Umbilical cord (tissue), 2 donors: ENCODE measurements around the gene RAPGEF1. TPM values are rescaled to one million over a fixed set of nuclear protein-coding genes. Genes with fewer than 3 reads are reported as not detected.

Experiments
- DNase-seq: peaks from one replicate; pipeline ENCODE4 v3.0.0-alpha.2; 2015; ENCODE audit warnings: low spot score
- total RNA-seq: library from RNA; depleted of rRNA; stranded (reverse); fragments of >200 nt; gene quantifications from one replicate; pipeline ENCODE4 v1.2.3, GENCODE V29; 2014; ENCODE audit warnings: low replicate concordance; ENCODE audit not compliant: insufficient read depth

RAPGEF1 gene
- total RNA-seq, 1 donor from 2014 or later: 19.3 TPM

DNA sequence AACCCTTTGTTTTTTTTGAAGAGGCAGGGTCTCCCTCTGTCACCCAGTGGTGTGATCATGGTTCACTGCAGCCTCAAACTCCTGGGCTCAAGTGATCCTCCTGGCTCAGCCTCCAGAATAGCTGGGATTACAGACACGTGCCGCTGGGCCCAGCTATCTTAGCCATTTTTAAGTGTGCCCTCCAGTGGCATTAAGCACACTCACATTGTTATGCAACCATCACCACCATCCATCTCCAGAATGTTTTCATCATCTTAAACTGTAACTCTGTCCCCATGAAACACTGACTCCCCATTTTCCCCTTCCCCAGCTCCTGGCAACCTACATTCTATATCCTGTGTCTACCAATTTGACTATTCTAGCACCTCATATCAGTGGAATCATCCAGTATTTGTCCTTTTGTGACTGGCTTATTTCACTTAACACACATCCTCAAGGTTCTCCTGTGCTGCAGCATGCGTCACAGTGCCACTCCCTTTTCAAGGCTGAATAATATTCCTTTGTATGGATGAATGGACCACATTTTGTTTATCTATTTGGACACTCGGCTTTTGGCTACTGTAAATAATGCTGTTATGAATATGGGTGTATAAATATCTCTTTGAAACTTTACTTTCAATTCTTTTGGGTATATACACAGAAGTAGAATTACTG, 12.5 kb upstream of the RAPGEF1 start:
- DNase-seq: no peak

GRCh38 chr9:131748411-131748955, 8.6 kb upstream of the RAPGEF1 start:
- DNase-seq: no peak

DNA sequence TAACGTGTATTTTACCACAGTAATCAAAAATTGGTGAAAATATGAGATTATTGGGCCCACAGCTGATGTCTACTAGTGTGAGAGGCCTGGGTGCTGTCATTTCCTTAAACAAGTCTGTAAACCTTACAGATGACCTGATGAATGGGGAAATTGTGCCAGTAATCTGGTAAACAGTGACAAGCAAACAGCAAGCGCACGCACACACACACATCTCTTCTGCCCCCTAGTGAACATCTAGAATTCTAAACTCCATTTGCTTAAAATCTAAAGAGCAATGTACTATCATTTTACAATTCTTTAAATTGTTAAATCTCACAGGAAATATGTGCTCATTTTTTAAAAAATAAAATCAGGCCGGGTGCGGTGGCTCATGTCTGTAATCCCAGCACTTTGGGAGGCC, 7.5 kb upstream of the RAPGEF1 start:
- peak; percentile 63 for DNase-seq

DNA sequence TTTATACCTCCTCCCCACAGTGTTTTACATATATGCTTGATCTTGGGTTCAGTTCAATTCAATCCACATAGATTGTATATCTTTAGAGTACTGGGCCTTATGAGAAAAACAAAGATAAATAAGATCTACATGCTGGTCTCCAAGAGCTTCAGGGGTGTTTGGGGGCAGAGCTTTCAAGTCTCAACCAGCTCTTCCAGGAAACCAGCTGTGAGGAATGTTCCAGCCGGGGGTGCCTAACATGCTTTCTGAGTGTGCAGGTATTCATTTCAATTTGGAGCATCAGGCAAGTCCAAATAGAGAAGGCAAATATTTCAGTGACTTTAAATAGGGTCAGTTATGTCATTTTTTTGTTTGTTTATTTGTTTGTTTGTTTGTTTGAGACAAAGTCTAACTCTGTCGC, 5.7 kb upstream of the RAPGEF1 start:
- peak; percentile 85 for DNase-seq

GRCh38 chr9:131744720-131745201, 4.9 kb upstream of the RAPGEF1 start:
- DNase-seq: peak; percentile 59

GRCh38 chr9:131744171-131744719, 4.4 kb upstream of the RAPGEF1 start:
- peak; percentile 54 for DNase-seq

DNA sequence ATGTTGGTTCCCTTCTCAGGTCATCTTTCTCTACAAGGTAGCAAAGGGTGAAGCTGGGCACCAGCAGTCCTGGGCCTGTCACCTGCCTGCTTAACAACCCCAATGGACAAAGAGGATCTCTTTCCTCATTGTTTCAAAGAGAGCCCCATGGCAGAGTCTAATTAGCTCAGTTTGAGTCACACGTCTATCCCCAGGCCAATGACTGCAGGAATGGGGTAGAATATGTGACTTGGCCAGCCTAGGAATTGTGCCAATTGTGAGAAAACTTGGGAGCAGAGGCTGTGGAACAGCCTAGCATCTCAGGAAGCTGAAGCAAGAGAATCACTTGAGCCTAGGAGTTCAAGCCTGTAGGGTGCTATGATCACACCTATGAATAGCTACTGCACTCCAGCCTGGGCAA, 3.6 kb upstream of the RAPGEF1 start:
- no peak for DNase-seq

DNA sequence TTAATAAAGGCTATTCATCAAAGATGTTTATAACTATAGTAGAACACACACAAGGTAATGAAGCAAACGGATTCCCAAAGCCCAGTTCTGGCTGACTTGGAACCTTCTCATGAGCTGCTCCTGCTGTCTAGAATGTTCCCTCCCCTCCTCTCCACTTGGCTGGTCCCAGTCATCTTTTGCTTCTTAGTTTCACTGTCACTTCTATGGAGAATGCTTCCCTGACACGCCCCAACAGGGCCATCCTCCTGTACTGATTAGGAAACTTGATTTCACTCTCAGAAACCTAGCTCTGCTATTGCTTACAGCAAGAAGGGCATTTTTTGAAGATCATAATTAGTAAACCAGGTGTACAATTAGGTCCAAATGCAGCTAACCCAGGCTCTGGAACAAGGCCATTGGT, 3.2 kb upstream of the RAPGEF1 start:
- DNase-seq: no peak

DNA sequence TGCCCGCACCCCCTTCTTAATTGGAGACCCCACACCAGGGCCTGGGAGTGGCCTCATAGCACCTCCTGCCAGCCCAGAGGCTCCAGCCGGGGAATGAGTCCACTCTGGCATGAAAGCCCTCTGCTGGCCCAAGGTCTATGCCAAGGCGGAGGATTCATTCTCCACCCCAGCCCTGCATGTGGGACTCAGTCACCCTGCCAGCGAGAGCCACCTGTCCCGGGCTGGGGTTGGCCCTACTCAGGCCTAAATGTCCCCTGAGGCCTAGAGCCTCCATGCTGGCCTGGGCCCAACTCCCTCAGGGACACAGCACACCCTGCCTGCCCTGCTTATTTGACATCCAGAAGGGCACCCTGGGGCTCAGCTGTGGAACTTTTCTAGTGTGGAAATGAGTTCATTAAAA, 1.0 kb upstream of the RAPGEF1 start:
- no peak for DNase-seq

GRCh38 chr9:131739133-131739958, 530 bp downstream of the RAPGEF1 start:
- peak; percentile 35 for DNase-seq

- no peak for DNase-seq
These were observed 1.4 kb downstream of the RAPGEF1 start for GRCh38 chr9:131738293-131739132.

GRCh38 chr9:131737426-131737825, 2.5 kb downstream of the RAPGEF1 start:
- DNase-seq: no peak

DNA sequence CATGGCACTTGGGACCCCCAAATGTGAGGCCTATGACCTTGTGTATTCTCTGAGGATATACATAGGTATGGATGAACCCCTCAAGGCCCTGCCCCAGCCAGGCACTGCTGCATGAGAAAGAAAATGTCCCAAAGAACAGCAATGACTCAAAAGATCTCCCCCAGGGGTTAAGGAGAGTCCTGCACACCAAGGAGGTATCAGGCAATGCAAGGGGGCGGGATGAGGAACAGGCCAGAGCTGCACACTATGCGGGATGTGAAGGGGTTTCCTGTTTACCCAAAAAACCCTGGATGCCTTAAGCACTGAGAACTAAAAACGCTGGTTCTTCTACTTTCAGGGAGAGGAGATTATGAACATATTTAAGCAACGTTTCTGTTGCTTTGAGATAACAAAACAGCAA, 3.4 kb downstream of the RAPGEF1 start:
- no peak for DNase-seq

DNA sequence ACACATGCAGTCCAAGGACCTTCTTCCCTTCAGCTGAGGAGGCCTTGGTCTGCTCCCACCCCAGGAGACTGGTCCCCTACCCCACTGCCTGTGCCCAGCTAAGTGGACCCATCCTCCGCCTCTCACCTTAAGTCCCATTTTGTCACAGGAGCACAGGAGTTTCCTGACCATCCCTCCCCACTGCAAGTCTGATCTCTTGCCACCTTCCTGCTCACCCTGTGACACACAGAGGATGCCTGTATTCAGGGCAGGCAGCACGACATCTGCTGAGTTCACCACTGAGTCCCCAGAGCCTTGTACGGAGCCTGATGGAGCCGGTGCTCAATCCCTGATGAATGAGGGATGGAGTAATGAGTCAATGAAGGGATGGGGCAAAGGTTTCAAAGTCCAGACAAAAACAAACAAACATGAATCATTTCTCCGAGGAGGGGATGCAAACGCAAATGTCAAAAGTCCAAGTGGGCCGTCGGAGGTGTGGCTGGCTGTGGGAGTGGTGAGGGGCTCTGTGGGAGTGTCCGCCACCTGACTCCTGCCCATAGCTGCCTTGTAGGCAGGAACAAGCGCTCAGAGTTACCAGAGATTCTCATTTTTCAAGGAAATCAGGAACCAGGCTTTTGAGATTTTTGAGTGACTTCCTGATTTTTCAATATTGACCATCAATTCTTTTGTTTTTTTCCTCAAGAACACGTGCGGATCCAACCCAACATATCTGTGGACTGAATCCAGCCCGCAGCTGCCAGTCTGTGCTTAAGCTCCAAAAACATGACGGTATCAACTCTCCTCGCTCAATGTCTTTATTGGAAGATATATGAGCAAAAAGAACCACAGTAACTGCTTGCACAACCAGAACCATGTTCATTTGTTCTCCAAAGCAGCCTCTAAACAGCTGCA, 4.4 kb downstream of the RAPGEF1 start:
- DNase-seq: no peak

- no peak for DNase-seq
These were observed 5.1 kb downstream of the RAPGEF1 start for GRCh38 chr9:131734781-131735180.

DNA sequence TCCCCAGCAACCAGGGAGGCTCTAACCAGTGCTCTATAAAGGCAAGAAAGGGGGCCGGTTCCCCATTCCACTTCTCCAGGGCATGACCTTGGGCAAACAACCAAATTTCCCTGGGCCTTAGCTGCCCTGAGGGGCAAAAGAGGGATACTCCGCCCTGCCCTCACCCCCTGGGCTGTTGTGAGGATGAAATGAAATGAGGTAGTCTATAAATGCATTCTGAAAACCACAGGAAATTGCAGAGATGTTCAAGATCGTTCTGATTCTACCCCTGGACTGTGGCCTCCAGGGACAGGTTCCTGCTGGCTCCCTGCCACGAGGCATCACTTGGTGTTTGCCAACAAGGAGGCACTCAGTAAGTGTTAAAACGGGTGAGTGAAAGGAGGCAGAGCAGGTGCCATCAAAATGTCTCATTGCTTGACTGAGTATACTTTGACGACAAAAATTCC, 5.7 kb downstream of the RAPGEF1 start:
- DNase-seq: no peak

GRCh38 chr9:131733541-131734061, 6.3 kb downstream of the RAPGEF1 start:
- peak; percentile 89 for DNase-seq

GRCh38 chr9:131732636-131733289, 7.1 kb downstream of the RAPGEF1 start:
- DNase-seq: no peak

GRCh38 chr9:131732061-131732526, 7.8 kb downstream of the RAPGEF1 start:
- no peak for DNase-seq
